Mucosa of descending colon (tissue), 3 donors: ENCODE data around the gene LMO2. TPM values are rescaled to one million over a fixed set of nuclear protein-coding genes. Genes with fewer than 3 reads are reported as not detected.

Experiments used
- ATAC-seq: fragments of 200-7000 bp; cut with Tn5 transposase; one replicate; pipeline ENCODE4 v1.9.1; 2020; ENCODE audit warnings: mild to moderate bottlenecking, moderate library complexity
- DNase-seq, 3 donors: peaks; one replicate each; pipeline ENCODE4 v3.0.0-alpha.2; 2020
- H3K36me3 ChIP-seq: fragments of 200-600 bp; one replicate; pipeline ENCODE4 v1.8.0; 2021; ENCODE audit warnings: low read depth, mild to moderate bottlenecking
- H3K4me1 ChIP-seq: fragments of 200-600 bp; one replicate; pipeline ENCODE4 v1.8.0; 2021; ENCODE audit warnings: low read depth, mild to moderate bottlenecking
- H3K4me3 ChIP-seq: fragments of 200-600 bp; one replicate; pipeline ENCODE4 v1.8.0; 2021; ENCODE audit warnings: mild to moderate bottlenecking
- H3K9me3 ChIP-seq: fragments of 200-600 bp; one replicate; pipeline ENCODE4 v1.8.0; 2021; ENCODE audit warnings: mild to moderate bottlenecking
- CTCF ChIP-seq: fragments of 200-600 bp; IDR thresholded peaks from one replicate; pipeline ENCODE4 v1.8.0; 2022; ENCODE audit warnings: antibody characterized with exemption, mild to moderate bottlenecking
- intact Hi-C, 2 donors: fragments of 100-400 bp; cut with DNase I in 1 of 2; cut with micrococcal nuclease in 1 of 2; formaldehyde crosslinking; loops; one replicate each; pipeline versions ENCODE4 v1.11.0 to v1.11.1; 2022; cut with DNase I, micrococcal nuclease
- total RNA-seq, 3 donors: library from RNA; stranded (reverse); fragmentation: NEBNext Ultra II Directional in 2 of 3; extraction: Animal tissue kit (Norgen Biotek cat#: 25700) in 2 of 3; gene quantifications; one replicate each; pipeline versions ENCODE4 v1.2.1 to v1.2.4, GENCODE V29; 2021 to 2023
- donor health status: DM: no; HTN: no; CAD: no; lungs with moderate emphysema.
- donor health status: DM: no; HTN: no; CAD: no.
- donor health status: DM: no; HTN: yes; CAD: no.

Gene LMO2
- total RNA-seq, 3 donors from 2014 or later, result 7.5 to 12.1 (median 9.7) TPM

GRCh38 chr11:33863418-33864172 is 28.3 kb downstream of the LMO2 start:
- H3K36me3 ChIP-seq, result no peaks in the 10 kb centered on the region
- H3K4me3 ChIP-seq, result no peak overlapping the region
- H3K9me3 ChIP-seq, result no peaks in the 10 kb centered on the region
- H3K4me1 ChIP-seq, result no peaks in the 10 kb centered on the region
- intact Hi-C loops, result loop anchor here in 1 of 2 donors (10.0 kb wide), 1 partner anchor 111 kb away; no protein-coding TSS in a partner anchor
- no peak for TF ChIP-seq CTCF
- no peak for DNase-seq
- ATAC-seq, result no peak

- intact Hi-C loops, result loop anchor here in 1 of 2 donors (10.0 kb wide), 1 partner anchor 113 kb away; no protein-coding TSS in a partner anchor
- DNase-seq (no peak), ATAC-seq (no peak)
- Histone ChIP-seq H3K4me3 (no peak overlapping the region), H3K4me1 (no peaks in the 10 kb centered on the region), H3K9me3 (no peaks in the 10 kb centered on the region), H3K36me3 (no peaks in the 10 kb centered on the region)
- no peak for TF ChIP-seq CTCF
Measured at GRCh38 chr11:33861941-33862589, 29.8 kb downstream of the LMO2 start.

- H3K4me3 ChIP-seq, result no peak overlapping the region
- no peak for ATAC-seq
- intact Hi-C loops, result loop anchor here in 1 of 2 donors (10.0 kb wide), 1 partner anchor 113 kb away; no protein-coding TSS in a partner anchor
- no peak for TF ChIP-seq CTCF
- DNase-seq, result no peak
- no peaks in the 10 kb centered on the region for H3K4me1 ChIP-seq
- H3K9me3 ChIP-seq, result no peaks in the 10 kb centered on the region
- no peaks in the 10 kb centered on the region for H3K36me3 ChIP-seq
Measured at GRCh38 chr11:33861386-33861785, 30.5 kb downstream of the LMO2 start.

- Histone ChIP-seq H3K9me3 (no peaks in the 10 kb centered on the region), H3K4me1 (no peaks in the 10 kb centered on the region), H3K4me3 (no peak overlapping the region), H3K36me3 (no peaks in the 10 kb centered on the region)
- ATAC-seq (peak; percentile 57), DNase-seq (peak in 1 of 3 donors; percentile 29)
- TF ChIP-seq CTCF, result no peak
- intact Hi-C loops, result loop anchor here in 1 of 2 donors (10.0 kb wide), 1 partner anchor 114 kb away; no protein-coding TSS in a partner anchor
Measured at GRCh38 chr11:33860926-33861325, 30.9 kb downstream of the LMO2 start.

- intact Hi-C loops, result loop anchor here in 1 of 2 donors (10.0 kb wide), 1 partner anchor 115 kb away; no protein-coding TSS in a partner anchor
- no peaks in the 10 kb centered on the region for H3K9me3 ChIP-seq
- TF ChIP-seq CTCF, result no peak
- H3K36me3 ChIP-seq, result no peaks in the 10 kb centered on the region
- no peak for DNase-seq
- no peak for ATAC-seq
- H3K4me3 ChIP-seq, result no peak overlapping the region
- H3K4me1 ChIP-seq, result no peaks in the 10 kb centered on the region
Measured at GRCh38 chr11:33859306-33859705, 32.6 kb downstream of the LMO2 start.
